ENCODE measurements around the gene STRIP2.
"Not testable (repeated sequence)": the region's sequence is repeated elsewhere in the genome, so short reads cannot be mapped to it uniquely, and the experiment has no call there.

STRIP2 gene

DNA sequence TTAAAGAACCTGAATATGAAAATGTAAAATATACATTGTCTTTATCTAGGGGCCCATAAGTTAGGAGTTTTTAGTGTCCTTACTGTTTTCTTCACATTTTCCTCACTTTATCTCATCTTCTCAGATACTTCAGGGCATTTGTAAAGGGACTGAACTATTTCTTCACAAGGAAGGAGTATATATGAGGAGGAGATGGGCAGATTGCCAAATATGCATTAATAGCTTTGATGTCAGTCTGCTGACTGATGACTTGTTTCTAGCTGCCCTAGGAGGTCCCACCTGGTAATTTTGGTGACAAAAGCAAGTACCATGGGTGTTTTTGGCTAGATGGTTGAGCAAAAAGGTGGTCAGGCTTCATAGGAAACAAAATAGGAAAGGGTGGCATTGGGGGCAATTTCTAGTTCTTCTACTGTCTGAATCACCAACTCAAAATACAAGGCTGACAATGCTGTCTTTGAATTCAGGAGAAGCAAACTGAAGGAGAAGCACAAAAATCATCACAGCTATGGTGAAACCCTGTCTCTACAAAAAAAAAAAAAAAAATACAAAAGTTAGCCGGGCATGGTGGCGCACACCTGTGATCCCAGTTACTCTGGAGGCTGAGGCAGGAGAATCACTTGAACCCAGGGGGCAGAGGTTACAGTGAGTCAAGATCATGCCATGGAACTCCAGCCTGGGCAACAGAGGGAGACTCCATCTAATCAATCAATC lies 10.4 kb upstream of the STRIP2 start:
- no peak for DNase-seq

DNA sequence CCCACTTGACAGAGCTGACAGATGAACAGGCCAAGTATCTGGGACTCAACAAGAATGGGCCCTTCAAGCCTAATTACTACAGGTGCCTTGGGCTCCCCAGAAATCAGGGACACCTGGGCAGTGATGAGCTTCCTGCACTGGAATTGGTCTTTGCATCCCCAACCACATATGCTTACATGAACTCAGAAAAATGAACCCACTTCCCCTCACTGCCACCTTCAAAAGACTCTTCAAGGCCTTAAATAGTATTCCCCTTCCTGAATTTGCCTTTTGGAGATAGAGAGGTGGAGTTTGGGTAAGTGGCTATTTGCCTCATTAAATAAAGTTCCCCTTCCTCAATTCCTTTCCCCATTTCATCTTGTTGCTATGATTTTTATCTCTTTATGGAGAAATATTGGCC lies 7.8 kb upstream of the STRIP2 start:
- no peak for DNase-seq

- DNase-seq = no peak
These were observed 6.6 kb upstream of the STRIP2 start for GRCh38 chr7:129427526-129428045.

DNA sequence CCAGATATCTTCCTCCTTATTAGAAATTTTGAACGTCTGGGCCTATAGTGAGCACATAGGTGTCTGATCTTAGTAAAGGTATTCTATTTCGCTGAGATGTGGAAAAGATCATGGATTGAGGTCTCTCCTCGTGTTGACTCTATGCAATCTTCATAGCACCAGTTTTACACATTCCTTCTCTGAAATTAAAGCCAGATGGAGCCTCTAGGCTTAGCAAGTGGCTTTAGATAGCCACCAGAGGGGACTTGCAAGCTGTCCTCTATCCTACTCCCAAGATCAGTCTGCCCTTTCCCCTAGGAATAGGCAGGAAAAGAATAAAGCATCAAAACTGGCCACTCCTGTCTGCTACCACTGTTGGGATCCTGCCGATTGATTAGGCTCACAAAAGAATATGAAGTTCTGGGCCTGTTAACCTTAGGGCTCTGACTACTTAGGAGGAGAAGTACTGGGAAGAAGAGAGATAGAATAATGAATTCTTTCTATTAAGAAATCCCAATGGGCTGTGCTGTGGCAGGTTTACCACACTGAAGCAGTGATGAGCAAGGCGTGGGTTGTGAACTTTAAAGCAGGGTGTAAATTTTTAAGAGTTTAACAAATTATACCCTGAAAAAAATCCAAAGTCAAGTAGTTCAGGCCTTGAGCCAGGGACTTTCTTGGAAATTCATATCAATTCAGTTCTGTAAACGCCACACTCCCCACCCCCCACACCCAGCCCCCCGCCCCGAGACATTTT lies 2.2 kb upstream of the STRIP2 start:
- no peak for DNase-seq

DNA sequence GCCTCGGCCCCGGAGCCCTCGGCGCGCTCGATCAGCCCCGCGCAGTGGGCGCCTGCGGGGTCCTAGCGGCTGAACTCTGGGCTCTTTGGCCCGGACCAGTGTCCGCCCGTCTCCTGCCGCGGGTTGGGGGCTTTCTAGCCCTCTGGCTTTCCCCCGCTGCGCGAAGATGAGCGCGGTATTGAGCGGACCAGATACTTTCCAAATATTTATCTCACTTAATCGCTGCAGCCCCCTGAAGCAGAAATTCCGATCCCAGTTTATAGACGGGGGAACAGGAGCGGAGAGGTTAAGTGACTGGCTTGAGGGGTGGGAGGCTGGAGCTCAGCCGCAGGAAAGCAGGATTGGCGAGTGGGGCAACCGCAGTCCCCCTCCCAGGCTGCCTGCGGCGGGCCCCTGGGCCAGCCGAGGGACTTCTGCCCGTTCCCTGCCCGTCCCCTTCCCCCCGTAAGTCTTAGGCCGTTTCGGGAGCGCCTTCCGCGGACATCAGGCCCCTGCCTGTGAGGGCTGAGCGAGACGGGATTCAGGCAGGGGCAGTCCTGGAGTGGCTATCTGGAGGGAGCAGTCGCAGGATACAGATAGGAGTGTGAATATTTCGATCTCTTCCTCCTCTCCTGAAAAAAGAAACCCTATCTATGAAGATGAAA lies 565 bp downstream of the STRIP2 start:
- DNase-seq = no peak

DNA sequence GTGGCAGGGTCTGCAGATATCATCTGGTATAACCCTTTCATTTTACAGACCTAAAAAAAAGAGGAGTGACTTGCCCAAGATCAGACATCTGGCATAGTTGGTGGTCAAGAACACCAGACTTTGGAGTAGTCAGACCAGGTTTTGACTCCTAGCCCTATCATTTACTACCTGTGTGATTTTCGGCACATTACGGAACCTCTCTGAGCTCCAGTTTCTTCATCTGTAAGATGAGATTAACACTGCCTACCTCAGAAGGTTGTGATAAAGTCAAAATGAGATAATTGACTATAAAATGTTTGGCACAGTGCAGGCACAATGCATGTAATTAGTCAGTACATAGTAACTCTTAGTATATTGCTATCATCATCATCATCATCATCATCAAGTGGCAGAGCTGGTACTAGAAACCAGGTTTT lies 1.2 kb downstream of the STRIP2 start:
- no peak for DNase-seq

DNA sequence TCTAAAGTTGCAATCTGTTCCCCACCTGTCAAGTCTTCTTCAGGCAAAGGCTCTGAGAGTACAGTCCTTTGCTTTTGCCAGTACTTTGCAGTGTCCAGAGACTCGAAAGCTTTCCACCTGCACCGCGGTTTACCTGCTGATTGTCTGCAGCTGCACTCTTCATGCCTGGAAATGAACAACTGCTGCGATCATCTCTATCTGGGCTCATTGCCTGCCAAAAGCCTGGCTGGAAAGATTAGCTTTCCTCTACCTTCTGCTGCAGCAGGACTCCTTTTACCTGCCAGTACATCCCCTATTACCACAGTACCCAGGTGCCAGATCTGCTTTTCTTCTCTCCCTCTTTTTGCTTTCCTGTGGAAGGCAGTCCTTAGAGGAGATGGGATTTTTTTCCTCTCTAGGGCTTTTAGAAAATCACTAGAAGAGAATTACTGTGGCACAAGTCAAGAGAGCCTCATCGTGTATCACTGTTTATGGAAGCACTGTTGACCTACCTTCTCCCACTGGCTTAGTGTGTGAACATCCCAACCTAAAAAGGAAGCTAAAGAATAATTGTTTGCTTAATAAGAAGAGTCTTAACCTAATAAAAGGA lies 2.2 kb downstream of the STRIP2 start:
- peak; percentile 6 for DNase-seq

- DNase-seq = peak; percentile 15
These were observed 3.0 kb downstream of the STRIP2 start for GRCh38 chr7:129437190-129437589.

- DNase-seq = no peak
These were observed 4.1 kb downstream of the STRIP2 start for GRCh38 chr7:129438281-129438838.

GRCh38 chr7:129438839-129439651 lies 4.8 kb downstream of the STRIP2 start:
- peak; percentile 83 for DNase-seq

- DNase-seq = no peak
These were observed 5.9 kb downstream of the STRIP2 start for GRCh38 chr7:129439963-129440625.

GRCh38 chr7:129443612-129444011 lies 9.4 kb downstream of the STRIP2 start:
- DNase-seq = no peak

- not testable (repeated sequence) for DNase-seq
These were observed 10.5 kb downstream of the STRIP2 start for GRCh38 chr7:129444776-129445175.

GRCh38 chr7:129446925-129447324 lies 12.7 kb downstream of the STRIP2 start:
- DNase-seq = not testable (repeated sequence)

GRCh38 chr7:129447445-129447844 lies 13.2 kb downstream of the STRIP2 start:
- DNase-seq = not testable (repeated sequence)

- DNase-seq = not testable (repeated sequence)
These were observed 14.4 kb downstream of the STRIP2 start for GRCh38 chr7:129448608-129449007.

GRCh38 chr7:129450295-129450694 lies 16.1 kb downstream of the STRIP2 start:
- no peak for DNase-seq

DNA sequence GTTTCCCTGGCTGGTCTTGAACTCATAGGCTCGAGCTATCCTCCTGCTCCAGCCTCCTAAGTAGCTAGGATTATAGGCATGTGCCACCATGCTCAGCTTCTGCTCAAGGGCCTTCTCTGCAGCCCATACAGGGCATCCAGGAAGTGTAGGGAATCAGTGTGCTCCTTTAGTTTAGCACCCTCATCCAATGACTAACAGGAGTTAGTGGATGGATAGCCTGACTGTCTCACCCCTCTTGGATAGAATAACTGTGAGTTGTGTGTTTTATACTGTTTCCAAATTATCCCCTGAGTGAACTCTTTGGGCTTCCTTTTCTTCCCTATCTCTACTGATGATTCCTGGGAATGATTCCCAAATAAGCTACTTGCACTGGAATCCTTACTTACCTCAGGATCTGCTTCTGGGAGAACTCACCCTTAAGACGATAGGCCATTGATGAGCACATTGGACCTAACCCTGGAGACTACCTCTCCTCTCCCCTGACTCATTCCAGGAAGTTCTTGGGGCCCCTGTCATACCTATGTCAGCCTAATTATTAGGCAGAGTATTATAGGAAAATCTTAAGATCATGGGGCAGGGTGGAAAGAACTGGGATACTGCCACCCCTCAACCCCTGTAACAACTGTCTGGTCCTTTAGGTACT lies 18.5 kb downstream of the STRIP2 start:
- no peak for DNase-seq

- DNase-seq = no peak
These were observed 19.4 kb downstream of the STRIP2 start for GRCh38 chr7:129453510-129454248.

GRCh38 chr7:129454249-129454551 lies 20.0 kb downstream of the STRIP2 start:
- DNase-seq = no peak

All from activated CD4-positive, alpha-beta T cell treated with anti-CD3 and anti-CD28 coated beads for 48 hours (primary cell).